HepG2 (cell line): ENCODE results near the gene PTRHD1.

Source experiments
- GTF2F1 ChIP-seq: fragments of 150-350 bp; IDR thresholded peaks from 2 replicates; pipeline ENCODE4 v1.6.1; 2014; ENCODE audit warnings: low read length
- TBP ChIP-seq: sonication (generic); formaldehyde crosslinking; IDR thresholded peaks from 2 replicates; pipeline ENCODE4 v1.5.0; 2020; ENCODE audit warnings: missing genetic modification reagents
- TCF12 ChIP-seq, 2 experiments: fragments of 450-650 bp in 1 of 2; sonication (generic) in 1 of 2; formaldehyde crosslinking in 1 of 2; IDR thresholded peaks; 2 replicates each; pipeline versions ENCODE4 v1.6.1 to v1.8.0; 2017 to 2022; ENCODE audit warnings: antibody characterized with exemption in 1 of 2, mild to moderate bottlenecking in 1 of 2, missing genetic modification reagents in 1 of 2, moderate library complexity in 1 of 2
- TCF7L2 ChIP-seq: IDR thresholded peaks from 2 replicates; pipeline ENCODE4 v1.6.1; 2011; ENCODE audit warnings: mild to moderate bottlenecking, low read depth, low read length, moderate library complexity
- ZNF431 ChIP-seq: sonication (generic); formaldehyde crosslinking; IDR thresholded peaks from 2 replicates; pipeline ENCODE4 v1.9.0; 2022; ENCODE audit warnings: missing genetic modification reagents, low read depth, mild to moderate bottlenecking, borderline replicate concordance
- ZNF589 ChIP-seq: sonication (generic); formaldehyde crosslinking; conservative IDR thresholded peaks from 2 replicates; pipeline ENCODE4 v1.8.0; 2022; ENCODE audit warnings: mild to moderate bottlenecking, moderate library complexity, missing genetic modification reagents
- TF ChIP-seq, protein P1 (sequence below): sonication (generic); formaldehyde crosslinking; IDR thresholded peaks from 2 replicates; pipeline ENCODE4 v1.5.1; 2020; ENCODE audit warnings: mild to moderate bottlenecking, missing genetic modification reagents, borderline replicate concordance
- TF ChIP-seq, protein P2 (sequence below): sonication (generic); formaldehyde crosslinking; IDR thresholded peaks from 2 replicates; pipeline ENCODE4 v1.4.0; 2020; ENCODE audit warnings: missing genetic modification reagents

DNA sequence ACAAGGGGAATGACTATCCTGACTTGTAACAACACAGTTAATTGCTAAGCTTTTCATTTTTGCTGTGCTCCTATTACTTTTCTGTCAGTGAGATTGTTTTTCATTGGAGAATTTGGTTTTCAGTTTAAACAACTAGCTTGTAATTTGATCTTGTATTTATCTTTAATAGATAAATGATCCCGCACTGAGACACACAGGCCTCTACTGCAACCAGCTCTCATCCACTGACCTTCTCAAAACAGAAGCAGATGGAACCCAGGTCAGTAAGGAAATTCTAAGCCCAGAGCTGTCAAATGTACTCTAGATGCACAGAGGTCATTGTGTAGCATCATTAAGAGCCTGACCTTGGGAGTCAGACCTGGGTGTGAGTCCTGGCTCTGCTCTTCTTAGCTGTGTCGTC, 30.7 kb downstream of the PTRHD1 start:
- TF ChIP-seq GTF2F1 (no peak), ZNF431 (CRISPR knock-in tag) (no peak), TCF12 (IDR thresholded peaks at IDR 0.05) (no peak), TCF12 (CRISPR knock-in tag; IDR thresholded peaks at IDR 0.05) (no peak), TBP (CRISPR knock-in tag) (no peak), TCF7L2 (no peak), ZNF589 (CRISPR knock-in tag) (no peak)
- TF ChIP-seq, protein P1, sequence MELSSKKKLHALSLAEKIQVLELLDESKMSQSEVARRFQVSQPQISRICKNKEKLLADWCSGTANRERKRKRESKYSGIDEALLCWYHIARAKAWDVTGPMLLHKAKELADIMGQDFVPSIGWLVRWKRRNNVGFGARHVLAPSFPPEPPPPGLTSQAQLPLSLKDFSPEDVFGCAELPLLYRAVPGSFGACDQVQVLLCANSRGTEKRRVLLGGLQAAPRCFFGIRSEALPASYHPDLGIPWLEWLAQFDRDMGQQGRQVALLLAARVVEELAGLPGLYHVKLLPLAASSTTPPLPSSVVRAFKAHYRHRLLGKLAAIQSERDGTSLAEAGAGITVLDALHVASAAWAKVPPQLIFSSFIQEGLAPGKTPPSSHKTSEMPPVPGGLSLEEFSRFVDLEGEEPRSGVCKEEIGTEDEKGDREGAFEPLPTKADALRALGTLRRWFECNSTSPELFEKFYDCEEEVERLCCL, result no peak
- TF ChIP-seq, protein P2, sequence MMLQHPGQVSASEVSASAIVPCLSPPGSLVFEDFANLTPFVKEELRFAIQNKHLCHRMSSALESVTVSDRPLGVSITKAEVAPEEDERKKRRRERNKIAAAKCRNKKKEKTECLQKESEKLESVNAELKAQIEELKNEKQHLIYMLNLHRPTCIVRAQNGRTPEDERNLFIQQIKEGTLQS, result no peak
